SW480 (cell line): ENCODE results near the gene TUBA4A.
"Not testable (repeated sequence)": the region's sequence is repeated elsewhere in the genome, so short reads cannot be mapped to it uniquely, and the experiment has no call there.

Source experiments
- DNase-seq: peaks from one replicate; pipeline ENCODE4 v3.0.0-alpha.2; 2016; ENCODE audit warnings: low spot score

Gene TUBA4A

DNA sequence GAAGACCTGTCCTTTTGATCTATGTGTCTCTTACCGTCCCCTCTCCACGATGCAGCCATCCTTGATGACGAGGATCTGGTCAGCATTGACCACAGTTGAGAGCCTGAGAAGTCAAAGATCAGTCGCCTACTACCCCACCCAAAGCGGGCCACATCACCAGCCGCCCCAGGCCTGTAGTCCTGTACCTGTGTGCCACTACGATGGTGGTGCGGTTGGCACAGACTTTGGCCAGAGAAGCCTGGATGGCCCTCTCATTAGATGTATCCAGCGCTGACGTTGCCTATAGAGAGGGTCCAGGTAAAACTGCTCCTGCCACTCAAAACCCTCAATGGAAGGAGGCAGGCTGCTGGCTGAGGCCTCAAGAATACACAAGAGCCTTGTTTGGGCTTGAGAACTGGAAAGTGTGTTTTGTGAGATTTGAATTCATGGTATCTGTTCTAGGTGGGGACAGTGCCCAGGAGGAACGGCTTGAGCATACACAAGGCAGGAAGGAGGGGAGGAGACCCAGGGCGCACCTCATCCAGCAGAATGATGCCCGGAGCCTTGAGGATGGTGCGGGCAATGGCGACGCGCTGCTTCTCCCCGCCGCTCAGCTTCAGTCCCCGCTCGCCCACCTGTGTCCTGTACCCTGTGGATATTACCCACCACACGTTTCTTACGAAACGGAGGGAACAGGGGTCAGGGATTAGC, 43.4 kb downstream of the TUBA4A start:
- no peak for DNase-seq

DNA sequence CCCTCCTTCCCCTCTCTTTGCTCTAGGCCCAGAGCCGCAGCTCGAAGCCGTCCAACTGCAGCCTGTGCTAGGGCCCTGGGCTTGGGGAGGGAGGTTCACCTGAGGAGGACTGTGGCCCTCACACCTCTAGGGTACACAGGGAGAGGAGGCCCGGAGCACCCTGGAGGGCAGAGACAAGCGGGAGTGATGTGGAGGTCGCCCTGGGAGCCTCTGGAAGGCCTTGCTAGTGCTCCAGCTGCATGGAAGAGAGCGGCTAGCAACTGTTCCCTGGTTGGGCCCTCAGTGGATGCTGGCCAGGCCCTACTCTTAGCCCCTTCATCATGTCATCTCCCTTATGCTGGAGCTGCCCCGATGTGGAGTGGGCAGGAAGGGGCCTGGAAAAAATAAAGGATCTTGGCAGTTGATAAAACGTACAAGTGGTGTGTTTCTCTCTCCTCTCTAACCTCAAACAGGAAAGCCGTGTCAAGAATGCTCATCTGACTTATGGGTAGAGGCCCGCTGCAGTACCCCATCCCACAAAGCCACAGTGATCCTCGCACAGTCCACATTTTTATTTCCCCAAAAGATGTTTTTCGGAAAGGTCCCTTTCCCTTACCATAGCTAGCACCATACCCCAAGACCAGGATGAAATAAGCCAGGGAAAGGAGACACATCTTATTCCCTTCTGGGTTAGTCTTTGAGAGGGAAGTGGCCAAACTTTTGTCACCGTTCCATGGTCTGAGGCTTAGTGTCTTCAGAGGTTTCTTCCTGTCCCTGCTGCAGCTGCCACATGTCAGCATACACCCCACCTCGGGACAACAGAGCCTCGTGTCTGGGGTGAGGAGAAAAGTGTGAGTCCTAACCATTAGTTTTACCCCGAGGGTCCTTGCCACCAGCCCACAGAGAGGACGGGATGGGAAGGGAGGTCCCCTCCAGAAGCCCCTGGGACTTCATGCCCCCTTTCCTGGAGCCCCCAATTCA, 44.2 kb downstream of the TUBA4A start:
- DNase-seq, result no peak

DNA sequence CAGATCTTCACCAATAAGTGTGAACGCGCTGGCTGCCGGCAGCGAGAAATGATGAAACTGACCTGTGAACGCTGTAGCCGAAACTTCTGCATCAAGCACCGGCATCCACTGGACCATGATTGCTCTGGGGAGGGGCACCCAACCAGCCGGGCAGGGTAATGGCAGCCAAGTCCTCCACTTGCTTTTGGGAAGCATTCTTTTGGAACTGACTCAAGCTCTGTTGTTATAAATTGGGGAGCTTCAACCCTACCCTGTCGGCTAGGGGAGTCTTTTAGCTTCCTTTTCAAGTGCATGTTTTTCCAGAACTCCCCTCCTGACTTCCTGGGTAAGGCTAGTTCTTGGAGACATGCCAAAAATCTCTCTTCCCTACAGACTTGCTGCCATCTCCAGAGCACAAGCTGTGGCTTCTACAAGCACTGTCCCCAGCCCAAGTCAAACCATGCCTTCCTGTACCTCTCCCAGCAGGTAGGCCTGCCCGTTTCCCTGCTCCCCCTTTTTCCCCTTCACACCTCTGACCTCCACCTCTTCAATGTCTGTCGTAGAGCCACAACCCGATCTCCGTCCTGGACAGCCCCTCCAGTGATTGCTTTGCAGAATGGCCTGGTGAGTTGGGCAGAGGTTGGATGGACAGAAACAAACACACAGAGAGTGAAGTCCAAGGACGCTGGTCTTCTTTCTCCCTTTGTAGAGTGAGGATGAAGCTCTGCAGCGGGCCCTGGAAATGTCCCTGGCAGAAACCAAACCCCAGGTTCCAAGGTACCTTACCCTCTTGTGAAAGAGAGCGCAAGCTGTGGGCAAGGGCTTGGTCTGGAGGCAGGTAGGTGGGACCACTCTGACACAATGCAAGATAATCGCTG, 45.6 kb downstream of the TUBA4A start:
- DNase-seq, result no peak

DNA sequence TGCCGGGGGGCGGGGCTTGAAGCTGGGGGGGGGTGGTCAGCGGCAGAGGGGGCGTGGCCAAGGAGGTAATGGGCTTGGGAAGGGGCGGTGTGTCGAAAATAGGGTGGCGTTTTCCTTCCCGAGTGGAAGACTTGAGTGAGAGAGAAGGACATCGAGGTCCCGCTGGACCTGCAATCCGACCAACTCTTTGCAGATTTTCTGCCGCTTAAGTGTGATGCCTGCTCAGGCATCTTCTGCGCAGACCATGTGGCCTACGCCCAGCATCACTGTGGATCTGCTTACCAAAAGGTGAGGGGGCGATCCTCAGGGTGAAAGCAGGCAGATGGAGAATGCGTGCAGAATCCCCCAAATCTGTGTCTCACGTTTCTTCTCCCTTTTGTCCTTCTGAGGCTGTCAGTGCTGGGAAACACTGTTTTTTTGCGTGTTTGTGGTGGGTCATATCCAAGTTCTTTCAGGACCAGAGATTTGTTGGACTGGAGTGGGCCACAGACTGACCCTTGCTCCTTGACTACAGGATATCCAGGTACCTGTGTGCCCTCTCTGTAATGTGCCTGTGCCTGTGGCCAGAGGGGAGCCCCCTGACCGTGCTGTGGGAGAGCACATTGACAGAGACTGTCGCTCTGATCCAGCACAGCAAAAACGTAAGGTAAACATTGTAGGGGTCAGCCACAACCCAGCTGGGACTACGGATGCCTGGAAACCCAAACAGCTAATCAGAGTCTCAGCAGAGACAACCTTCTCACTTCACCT, 46.4 kb downstream of the TUBA4A start:
- no peak for DNase-seq

DNA sequence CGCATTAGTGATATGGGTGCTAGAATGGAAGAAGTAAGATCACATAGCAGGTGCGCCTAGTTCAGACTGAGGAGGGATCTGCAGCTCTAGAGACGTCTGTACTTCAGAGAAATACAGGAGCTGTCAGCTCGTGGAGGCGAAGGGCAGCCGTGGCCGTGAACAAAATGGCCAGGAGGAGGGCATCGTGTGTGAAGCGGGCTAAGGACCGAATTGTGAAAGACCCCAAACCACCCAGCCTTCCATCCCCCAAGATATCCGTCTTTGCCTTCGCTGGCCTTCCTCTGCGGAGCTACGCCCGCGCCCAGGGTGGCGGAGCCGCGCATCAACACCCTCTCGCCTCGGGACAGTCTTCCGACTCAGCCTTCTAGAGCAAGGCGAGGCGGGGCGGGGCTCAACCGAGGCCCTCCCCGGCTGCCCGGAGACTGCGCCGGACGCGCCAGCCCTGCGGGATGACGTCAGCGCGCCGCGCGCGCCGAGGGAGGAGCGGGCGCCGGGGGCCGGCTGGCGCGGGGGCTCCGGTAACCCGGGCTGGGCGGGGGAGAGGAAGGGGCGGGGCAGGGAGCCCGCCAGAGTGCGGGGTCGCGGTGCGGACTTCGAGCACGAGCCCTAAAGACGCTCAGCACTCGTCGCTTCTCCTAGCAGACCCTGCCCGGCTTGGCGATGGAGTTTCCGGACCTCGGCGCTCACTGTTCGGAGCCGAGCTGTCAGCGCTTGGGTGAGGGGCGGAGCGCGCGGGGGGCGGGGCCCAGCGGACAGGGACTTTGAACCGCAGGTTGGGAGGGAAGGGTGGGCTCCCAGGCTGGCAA, 47.2 kb downstream of the TUBA4A start, which contains the start of gene ZFAND2B:
ZFAND2B (plus strand) TSS at position 455 of the 806 bp plus-strand sequence; CDS start at position 661, 206 bp downstream.
- peak; percentile 84 for DNase-seq

DNA sequence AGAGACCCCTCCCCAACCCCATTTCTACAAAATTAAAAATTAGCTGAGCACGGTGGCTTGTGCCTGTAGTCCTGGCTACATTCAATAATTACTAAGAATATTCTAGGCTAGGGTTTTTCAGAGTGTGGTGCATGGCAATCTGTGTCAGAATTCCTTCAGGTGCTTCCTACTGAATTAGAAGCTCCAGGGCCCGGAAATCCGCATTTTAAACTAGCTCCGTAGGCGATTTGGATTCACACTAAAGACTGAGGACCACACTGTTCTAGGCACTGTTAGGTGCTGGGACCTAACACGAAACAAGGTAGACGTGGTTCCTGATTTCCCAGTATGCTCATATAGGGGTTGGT, 47.8 kb downstream of the TUBA4A start:
- no peak for DNase-seq

DNA sequence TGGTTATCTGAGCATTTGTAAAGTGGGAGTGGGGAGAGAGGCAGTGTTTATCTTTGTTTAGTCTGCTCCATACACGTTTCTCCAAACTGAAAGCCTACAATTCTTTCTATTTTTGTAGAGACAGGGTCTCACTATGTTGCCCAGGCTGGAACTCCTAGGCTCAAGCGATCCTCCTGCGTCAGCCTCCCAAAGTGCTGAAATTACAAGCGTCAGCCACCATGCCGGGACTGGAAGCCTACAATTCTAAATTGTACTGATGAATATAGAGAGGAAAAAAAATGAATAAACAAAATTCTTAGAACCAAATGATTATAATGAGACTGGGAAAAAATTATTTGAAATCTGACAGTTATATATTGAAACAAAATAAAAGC, 48.6 kb downstream of the TUBA4A start:
- no peak for DNase-seq

DNA sequence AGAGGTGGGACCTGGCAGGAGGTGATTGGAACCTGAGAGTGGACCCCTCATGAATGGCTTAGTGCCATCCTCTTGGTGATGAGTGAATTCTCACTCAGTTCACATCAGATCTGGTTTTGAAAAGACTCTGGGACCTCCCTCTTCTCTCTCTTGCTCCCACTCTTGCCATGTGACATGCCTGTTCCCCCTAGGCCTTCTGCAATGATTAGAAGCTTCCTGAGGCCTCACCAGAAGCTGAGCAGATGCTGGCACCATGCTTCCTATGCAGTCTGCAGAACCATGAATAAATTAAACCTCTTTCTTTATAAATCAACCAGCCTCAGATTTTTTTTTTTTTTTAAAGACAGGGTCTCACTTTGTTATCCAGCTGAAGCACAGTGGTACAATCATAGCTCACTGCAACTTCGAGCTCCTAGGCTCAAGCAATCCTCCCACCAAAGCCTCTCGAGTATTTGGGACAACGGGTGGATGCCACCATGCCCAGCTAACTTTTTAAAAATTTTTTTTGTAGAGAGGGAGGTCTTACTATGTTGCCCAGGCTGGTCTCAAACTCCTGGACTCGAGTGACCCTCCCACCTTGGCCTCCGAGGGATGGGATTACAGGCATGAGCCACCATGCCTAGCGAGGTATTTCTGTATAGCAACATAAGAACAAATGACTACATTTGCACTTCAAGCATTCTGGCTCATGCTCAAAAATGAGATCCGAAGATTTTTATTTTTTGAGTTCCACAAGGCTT, 49.1 kb downstream of the TUBA4A start:
- no peak for DNase-seq

DNA sequence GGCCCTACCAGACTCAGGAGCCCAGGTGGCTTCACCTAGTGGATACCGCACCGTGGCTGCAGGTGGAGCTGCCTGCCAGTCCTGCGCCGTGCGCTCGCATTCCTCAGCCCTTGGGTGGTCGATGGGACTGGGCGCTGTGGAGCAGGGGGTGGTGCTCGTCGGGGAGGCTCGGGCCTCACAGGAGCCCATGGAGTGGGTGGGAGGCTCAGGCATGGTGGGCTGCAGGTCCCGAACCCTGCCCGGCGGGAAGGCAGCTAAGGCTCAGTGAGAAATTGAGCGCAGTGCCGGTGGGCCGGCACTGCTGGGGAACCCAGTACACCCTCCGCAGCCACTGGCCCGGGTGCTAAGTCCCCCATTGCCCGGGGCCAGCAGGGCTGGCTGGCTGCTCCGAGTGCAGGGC, 52.4 kb downstream of the TUBA4A start:
- not testable (repeated sequence) for DNase-seq

DNA sequence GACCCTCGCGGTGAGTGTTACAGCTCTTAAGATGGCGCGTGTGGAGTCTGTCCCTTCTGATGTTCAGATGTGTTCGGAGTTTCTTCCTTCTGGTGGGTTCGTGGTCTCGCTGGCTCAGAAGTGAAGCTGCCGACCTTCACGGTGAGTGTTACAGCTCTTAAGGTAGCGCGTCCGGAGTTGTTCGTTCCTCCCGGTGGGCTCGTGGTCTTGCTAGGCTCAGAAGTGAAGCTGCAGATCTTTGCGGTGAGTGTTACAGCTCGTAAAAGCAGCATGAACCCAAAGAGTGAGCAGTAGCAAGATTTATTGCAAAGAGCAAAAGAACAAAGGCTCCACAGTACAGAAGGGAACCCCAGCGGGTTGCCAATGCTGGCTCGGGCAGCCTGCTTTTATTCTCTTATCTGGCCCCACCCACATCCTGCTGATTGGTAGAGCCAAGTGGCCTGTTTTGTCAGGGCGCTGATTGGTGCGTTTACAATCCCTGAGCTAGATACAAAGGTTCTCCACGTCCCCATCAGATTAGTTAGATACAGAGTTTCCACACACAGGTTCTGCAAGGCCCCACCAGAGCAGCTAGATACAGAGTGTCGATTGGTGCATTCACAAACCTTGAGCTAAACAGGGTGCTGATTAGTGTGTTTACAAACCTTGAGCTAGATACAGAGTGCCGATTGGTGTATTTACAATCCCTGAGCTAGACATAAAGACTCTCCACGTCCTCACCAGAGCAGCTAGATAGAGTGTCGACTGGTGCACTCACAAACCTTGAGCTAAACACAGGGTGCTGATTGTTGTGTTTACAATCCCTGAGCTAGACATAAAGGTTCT, 53.0 kb downstream of the TUBA4A start:
- not testable (repeated sequence) for DNase-seq
